ENCODE data around the gene KCTD5. TPM values are rescaled to one million over a fixed set of nuclear protein-coding genes. Genes with fewer than 3 reads are reported as not detected.
"Not testable (repeated sequence)": the region's sequence is repeated elsewhere in the genome, so short reads cannot be mapped to it uniquely, and the experiment has no call there.

Gene KCTD5
- polyA plus RNA-seq, 1 donor from 2014 or later, result 42.7 TPM

- no peaks in the 10 kb centered on the region for H3K79me2 ChIP-seq (replicated peaks; ENCODE audit: insufficient read depth, low read length)
- H3K27ac ChIP-seq (ENCODE audit: low read length), result no peak overlapping the region
- no peaks in the 10 kb centered on the region for H4K20me1 ChIP-seq (ENCODE audit: insufficient read depth)
- H3F3A ChIP-seq (ENCODE audit: insufficient read depth, low read length, poor library complexity, severe bottlenecking), result no peaks in the 10 kb centered on the region
- no peak overlapping the region for H3K4me2 ChIP-seq (ENCODE audit: low read length)
- no peaks in the 10 kb centered on the region for H3K36me3 ChIP-seq (ENCODE audit: insufficient read depth, low read length)
- TF ChIP-seq EP300 (conservative IDR thresholded peaks at IDR 0.05; ENCODE audit: poor library complexity, severe bottlenecking) (no peak), RAD21 (conservative IDR thresholded peaks at IDR 0.05) (no peak), POLR2AphosphoS5 (IDR thresholded peaks at IDR 0.05) (no peak), SMC3 (conservative IDR thresholded peaks at IDR 0.05; ENCODE audit: poor library complexity) (no peak), REST (IDR thresholded peaks at IDR 0.05; ENCODE audit: borderline replicate concordance) (no peak)
- H3K9me3 ChIP-seq (ENCODE audit: low read length), result no peaks in the 10 kb centered on the region
- H2AFZ ChIP-seq (ENCODE audit: low read depth, low read length), result no peak overlapping the region
- no peaks in the 10 kb centered on the region for H3K27me3 ChIP-seq (ENCODE audit: insufficient read depth, low read depth, low read length)
- no peak overlapping the region for H3K9ac ChIP-seq (ENCODE audit: low read length)
- no peaks in the 10 kb centered on the region for H3K9me2 ChIP-seq (ENCODE audit: insufficient read depth, low read length)
- H3K4me3 ChIP-seq (ENCODE audit: low read length), result no peak overlapping the region
Observed at GRCh38 chr16:2663553-2664546, 18.5 kb upstream of the KCTD5 start.

- H4K20me1 ChIP-seq (ENCODE audit: insufficient read depth), result no peaks in the 10 kb centered on the region
- no peaks in the 10 kb centered on the region for H3K36me3 ChIP-seq (ENCODE audit: insufficient read depth, low read length)
- TF ChIP-seq EP300 (conservative IDR thresholded peaks at IDR 0.05; ENCODE audit: poor library complexity, severe bottlenecking) (no peak), CTCF (IDR thresholded peaks at IDR 0.05; ENCODE audit: poor library complexity, severe bottlenecking) (no peak), TAF1 (IDR thresholded peaks at IDR 0.05; ENCODE audit: low read depth) (no peak), SMC3 (conservative IDR thresholded peaks at IDR 0.05; ENCODE audit: poor library complexity) (no peak), REST (IDR thresholded peaks at IDR 0.05; ENCODE audit: borderline replicate concordance) (no peak), POLR2AphosphoS5 (IDR thresholded peaks at IDR 0.05) (no peak), RAD21 (conservative IDR thresholded peaks at IDR 0.05) (no peak), MXI1 (conservative IDR thresholded peaks at IDR 0.05; ENCODE audit: poor library complexity, severe bottlenecking) (no peak), EZH2 (IDR thresholded peaks at IDR 0.05; ENCODE audit: borderline replicate concordance, insufficient read depth, low read length, poor library complexity, severe bottlenecking) (no peak)
- H3K9me2 ChIP-seq (ENCODE audit: insufficient read depth, low read length), result no peaks in the 10 kb centered on the region
- no peaks in the 10 kb centered on the region for H3K9me3 ChIP-seq (ENCODE audit: low read length)
- H3K27me3 ChIP-seq (ENCODE audit: insufficient read depth, low read depth, low read length), result no peaks in the 10 kb centered on the region
- H3K9ac ChIP-seq (ENCODE audit: low read length), result no peak overlapping the region
- H3K4me3 ChIP-seq (ENCODE audit: low read length), result no peak overlapping the region
- no peak overlapping the region for H3K27ac ChIP-seq (ENCODE audit: low read length)
- no peak overlapping the region for H3K4me2 ChIP-seq (ENCODE audit: low read length)
- H2AFZ ChIP-seq (ENCODE audit: low read depth, low read length), result no peak overlapping the region
- H3F3A ChIP-seq (ENCODE audit: insufficient read depth, low read length, poor library complexity, severe bottlenecking), result no peaks in the 10 kb centered on the region
- H3K79me2 ChIP-seq (replicated peaks; ENCODE audit: insufficient read depth, low read length), result no peaks in the 10 kb centered on the region
Observed at GRCh38 chr16:2664574-2664982, 17.7 kb upstream of the KCTD5 start.

GRCh38 chr16:2666671-2667070 lies 15.7 kb upstream of the KCTD5 start:
- H3K79me2 ChIP-seq (replicated peaks; ENCODE audit: insufficient read depth, low read length); H4K20me1 ChIP-seq (ENCODE audit: insufficient read depth); H3K9me2 ChIP-seq (ENCODE audit: insufficient read depth, low read length); H3K9ac ChIP-seq (ENCODE audit: low read length); H3K27me3 ChIP-seq (ENCODE audit: insufficient read depth, low read depth, low read length); H3K4me2 ChIP-seq (ENCODE audit: low read length); H3K27ac ChIP-seq (ENCODE audit: low read length); H2AFZ ChIP-seq (ENCODE audit: low read depth, low read length); H3K9me3 ChIP-seq (ENCODE audit: low read length); H3F3A ChIP-seq (ENCODE audit: insufficient read depth, low read length, poor library complexity, severe bottlenecking); H3K36me3 ChIP-seq (ENCODE audit: insufficient read depth, low read length); H3K4me3 ChIP-seq (ENCODE audit: low read length): not testable (repeated sequence)

Data from neural cell (in vitro differentiated cells).